ENCODE measurements around the gene RAB31.

Gene RAB31

DNA sequence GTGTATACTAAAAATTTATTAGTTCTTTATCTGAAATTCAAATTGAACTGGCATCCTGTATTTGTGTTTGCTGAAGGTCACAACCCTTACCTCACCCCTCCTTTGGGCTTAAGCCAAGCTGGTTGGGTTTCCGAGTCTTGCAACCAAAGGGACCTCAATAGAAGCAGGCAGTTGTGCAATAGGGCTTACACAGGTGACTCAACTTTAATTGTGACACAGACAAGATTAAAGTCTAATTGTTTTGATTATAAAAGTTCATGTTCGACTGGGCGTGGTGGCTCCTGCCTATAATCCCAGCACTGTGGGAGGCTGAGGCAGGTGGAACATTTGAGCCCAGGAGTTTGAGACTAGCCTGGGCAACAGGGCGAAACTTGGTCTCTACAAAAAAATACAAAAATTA lies 71.5 kb downstream of the RAB31 start:
- Histone ChIP-seq H3K9me3 (ENCODE audit: severe bottlenecking) (no peaks in the 10 kb centered on the region), H3K27ac (no peak overlapping the region), H3K27me3 (ENCODE audit: insufficient read depth, low read depth, severe bottlenecking) (no peaks in the 10 kb centered on the region), H3K4me3 (ENCODE audit: low read depth, low read length) (no peak overlapping the region), H3K36me3 (no peaks in the 10 kb centered on the region)
- no peak for DNase-seq
- TF ChIP-seq, protein P1, sequence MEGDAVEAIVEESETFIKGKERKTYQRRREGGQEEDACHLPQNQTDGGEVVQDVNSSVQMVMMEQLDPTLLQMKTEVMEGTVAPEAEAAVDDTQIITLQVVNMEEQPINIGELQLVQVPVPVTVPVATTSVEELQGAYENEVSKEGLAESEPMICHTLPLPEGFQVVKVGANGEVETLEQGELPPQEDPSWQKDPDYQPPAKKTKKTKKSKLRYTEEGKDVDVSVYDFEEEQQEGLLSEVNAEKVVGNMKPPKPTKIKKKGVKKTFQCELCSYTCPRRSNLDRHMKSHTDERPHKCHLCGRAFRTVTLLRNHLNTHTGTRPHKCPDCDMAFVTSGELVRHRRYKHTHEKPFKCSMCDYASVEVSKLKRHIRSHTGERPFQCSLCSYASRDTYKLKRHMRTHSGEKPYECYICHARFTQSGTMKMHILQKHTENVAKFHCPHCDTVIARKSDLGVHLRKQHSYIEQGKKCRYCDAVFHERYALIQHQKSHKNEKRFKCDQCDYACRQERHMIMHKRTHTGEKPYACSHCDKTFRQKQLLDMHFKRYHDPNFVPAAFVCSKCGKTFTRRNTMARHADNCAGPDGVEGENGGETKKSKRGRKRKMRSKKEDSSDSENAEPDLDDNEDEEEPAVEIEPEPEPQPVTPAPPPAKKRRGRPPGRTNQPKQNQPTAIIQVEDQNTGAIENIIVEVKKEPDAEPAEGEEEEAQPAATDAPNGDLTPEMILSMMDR (IDR thresholded peaks at IDR 0.05; ENCODE audit: low read depth, low read length) = no peak

DNA sequence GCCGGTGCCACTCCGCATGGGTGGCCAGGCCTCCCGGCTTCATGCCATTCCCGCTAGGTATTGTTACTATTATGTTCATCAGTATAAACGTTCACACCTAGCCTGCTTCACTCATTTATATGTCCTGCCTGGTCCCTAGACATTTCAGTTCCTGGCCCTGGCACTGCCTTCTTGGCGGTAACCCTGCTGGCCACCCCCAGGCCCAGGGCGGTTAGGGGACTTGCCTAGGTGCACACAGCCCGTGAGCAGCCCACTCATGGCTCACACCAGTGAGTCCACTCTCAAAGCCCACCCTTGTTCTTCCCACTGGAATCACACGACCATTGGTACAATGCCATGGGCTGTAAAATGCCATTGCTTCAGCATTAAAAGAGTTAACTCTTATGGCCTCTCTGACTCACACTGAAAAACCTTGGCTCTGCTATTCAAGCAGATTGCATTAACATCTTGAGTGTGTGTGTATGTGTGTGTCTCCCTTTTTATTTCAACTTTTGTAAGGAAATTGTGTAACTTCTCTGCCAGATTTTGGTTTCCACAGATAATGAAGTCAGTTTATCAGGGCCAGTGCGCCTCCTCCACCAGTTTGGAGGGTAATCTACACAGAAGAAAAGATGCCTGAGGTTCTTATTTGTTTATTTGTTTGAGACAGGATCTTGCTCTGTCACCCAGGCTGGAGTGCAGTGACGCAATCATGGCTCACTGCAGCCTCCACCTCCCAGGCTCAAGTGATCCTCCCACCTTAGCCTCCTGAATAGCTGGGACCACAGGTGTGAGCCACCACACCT lies 74.2 kb downstream of the RAB31 start:
- H3K9me3 ChIP-seq (ENCODE audit: severe bottlenecking) = no peaks in the 10 kb centered on the region
- H3K27ac ChIP-seq = no peak overlapping the region
- no peak overlapping the region for H3K4me3 ChIP-seq (ENCODE audit: low read depth, low read length)
- no peak for DNase-seq
- TF ChIP-seq, protein P1 (IDR thresholded peaks at IDR 0.05; ENCODE audit: low read depth, low read length) = no peak
- H3K36me3 ChIP-seq = no peaks in the 10 kb centered on the region
- H3K27me3 ChIP-seq (ENCODE audit: insufficient read depth, low read depth, severe bottlenecking) = no peaks in the 10 kb centered on the region

DNA sequence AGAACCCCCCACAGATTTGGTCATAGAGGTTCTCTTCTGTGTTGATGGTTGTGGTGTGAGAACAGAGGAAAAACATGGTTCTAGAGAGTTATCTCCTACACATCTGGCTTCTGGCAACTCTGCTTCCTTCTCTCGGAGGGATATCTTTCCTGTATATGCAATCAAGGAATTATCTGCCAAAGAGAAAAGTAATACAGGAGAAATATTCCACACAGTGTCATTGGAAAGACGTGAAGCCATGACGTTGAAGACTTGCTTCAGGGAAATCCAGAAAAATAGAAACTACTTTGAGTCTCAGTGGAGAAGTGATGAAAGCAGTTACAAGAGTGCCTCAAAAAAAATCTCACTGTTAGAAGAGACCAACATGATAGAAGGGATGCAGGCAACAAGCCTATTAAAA lies 78.5 kb downstream of the RAB31 start:
- Histone ChIP-seq H3K27ac (no peak overlapping the region), H3K9me3 (ENCODE audit: severe bottlenecking) (no peaks in the 10 kb centered on the region), H3K36me3 (no peaks in the 10 kb centered on the region), H3K27me3 (ENCODE audit: insufficient read depth, low read depth, severe bottlenecking) (no peaks in the 10 kb centered on the region), H3K4me3 (ENCODE audit: low read depth, low read length) (no peak overlapping the region)
- no peak for DNase-seq
- TF ChIP-seq, protein P1 (IDR thresholded peaks at IDR 0.05; ENCODE audit: low read depth, low read length) = no peak

DNA sequence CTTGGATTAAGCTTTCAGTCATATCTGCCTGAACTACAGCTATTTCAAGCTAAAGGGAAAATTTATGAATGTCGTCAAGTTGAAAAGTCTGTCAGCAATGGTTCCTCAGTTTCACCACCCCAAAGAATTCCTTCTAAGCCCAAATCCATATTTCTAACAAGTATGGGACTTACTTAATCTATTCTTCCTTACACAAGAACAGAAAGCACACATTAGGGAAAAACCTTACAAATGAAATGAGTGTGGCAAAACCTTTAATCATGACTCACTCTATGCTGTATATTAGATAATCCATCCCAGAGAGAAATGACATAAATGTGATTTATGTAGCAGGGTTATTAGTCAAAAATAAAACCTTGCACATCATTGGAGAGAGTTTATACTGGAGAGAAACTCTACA lies 78.9 kb downstream of the RAB31 start:
- no peak overlapping the region for H3K27ac ChIP-seq
- H3K9me3 ChIP-seq (ENCODE audit: severe bottlenecking) = no peaks in the 10 kb centered on the region
- no peaks in the 10 kb centered on the region for H3K27me3 ChIP-seq (ENCODE audit: insufficient read depth, low read depth, severe bottlenecking)
- TF ChIP-seq, protein P1 (IDR thresholded peaks at IDR 0.05; ENCODE audit: low read depth, low read length) = no peak
- H3K4me3 ChIP-seq (ENCODE audit: low read depth, low read length) = no peak overlapping the region
- H3K36me3 ChIP-seq = no peaks in the 10 kb centered on the region
- DNase-seq = no peak

DNA sequence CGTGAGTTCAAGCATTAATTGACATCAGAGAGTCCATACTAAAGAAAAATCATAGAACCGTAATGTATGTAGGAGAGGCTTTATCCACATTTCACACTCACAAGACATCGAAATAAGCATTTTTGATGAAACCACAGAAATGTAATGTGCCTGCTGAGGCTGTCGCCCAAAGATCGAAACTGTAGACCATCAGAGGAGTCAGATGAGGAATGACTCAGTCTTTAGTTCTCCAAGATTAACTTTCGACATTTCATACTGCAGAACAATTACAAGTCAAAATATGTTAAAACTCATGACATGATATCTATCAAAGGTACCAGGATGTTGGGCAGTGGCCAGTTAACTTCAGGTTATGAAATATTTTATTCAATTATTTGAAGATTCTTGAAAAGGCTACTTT lies 79.6 kb downstream of the RAB31 start:
- Histone ChIP-seq H3K9me3 (ENCODE audit: severe bottlenecking) (no peaks in the 10 kb centered on the region), H3K27me3 (ENCODE audit: insufficient read depth, low read depth, severe bottlenecking) (no peaks in the 10 kb centered on the region), H3K27ac (no peak overlapping the region), H3K4me3 (ENCODE audit: low read depth, low read length) (no peak overlapping the region), H3K36me3 (no peaks in the 10 kb centered on the region)
- TF ChIP-seq, protein P1 (IDR thresholded peaks at IDR 0.05; ENCODE audit: low read depth, low read length) = no peak
- DNase-seq = no peak

DNA sequence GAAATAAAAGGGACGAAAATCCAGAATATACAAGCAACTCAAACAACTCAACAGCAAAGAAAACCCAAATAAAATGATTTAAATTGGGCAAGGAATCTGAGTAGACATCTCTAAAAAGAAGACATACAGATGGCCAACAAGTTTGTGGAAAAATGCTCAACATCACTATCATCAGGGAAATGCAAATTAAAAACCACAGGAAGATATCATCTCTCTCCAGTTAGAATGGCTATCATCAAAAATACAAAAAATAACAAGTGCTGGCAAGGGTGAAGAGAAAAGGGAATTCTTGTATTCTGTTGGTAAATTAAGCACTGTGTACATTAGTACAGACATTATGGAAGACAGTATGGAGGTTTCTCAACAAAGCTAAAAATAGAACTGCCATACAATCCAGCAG lies 80.0 kb downstream of the RAB31 start:
- no peaks in the 10 kb centered on the region for H3K9me3 ChIP-seq (ENCODE audit: severe bottlenecking)
- DNase-seq = no peak
- H3K27ac ChIP-seq = no peak overlapping the region
- H3K36me3 ChIP-seq = no peaks in the 10 kb centered on the region
- no peak overlapping the region for H3K4me3 ChIP-seq (ENCODE audit: low read depth, low read length)
- TF ChIP-seq, protein P1 (IDR thresholded peaks at IDR 0.05; ENCODE audit: low read depth, low read length) = no peak
- no peaks in the 10 kb centered on the region for H3K27me3 ChIP-seq (ENCODE audit: insufficient read depth, low read depth, severe bottlenecking)

Measured in WERI-Rb-1 (cell line).